GM12801 (cell line): ENCODE data around the gene AGBL4.

Experiments
- CTCF ChIP-seq: IDR thresholded peaks from one replicate; pipeline ENCODE4 v1.5.1; 2011; ENCODE audit warnings: control low read depth; ENCODE audit not compliant: insufficient read length; ENCODE audit errors: extremely low read depth

Gene AGBL4

DNA sequence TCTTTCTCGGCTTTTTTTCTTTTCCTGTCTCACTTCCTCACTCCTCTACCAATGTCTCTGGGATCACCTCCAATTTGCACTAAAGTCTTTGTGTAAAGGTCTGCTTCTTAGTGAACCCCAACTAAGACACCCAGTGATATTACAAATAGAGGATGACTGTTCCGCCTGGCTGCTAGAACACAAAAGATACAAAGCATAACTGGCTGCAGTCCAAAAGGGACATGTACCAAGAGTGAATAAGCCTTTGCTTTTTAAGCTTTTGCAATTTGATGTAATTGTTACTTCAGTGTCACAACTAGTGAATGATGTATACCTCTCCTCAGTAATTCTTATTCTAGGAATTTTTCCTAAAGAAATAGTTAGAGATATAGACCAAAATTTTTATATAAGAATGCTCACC is 1164.3 kb downstream of the AGBL4 start:
- TF ChIP-seq CTCF, result no peak

DNA sequence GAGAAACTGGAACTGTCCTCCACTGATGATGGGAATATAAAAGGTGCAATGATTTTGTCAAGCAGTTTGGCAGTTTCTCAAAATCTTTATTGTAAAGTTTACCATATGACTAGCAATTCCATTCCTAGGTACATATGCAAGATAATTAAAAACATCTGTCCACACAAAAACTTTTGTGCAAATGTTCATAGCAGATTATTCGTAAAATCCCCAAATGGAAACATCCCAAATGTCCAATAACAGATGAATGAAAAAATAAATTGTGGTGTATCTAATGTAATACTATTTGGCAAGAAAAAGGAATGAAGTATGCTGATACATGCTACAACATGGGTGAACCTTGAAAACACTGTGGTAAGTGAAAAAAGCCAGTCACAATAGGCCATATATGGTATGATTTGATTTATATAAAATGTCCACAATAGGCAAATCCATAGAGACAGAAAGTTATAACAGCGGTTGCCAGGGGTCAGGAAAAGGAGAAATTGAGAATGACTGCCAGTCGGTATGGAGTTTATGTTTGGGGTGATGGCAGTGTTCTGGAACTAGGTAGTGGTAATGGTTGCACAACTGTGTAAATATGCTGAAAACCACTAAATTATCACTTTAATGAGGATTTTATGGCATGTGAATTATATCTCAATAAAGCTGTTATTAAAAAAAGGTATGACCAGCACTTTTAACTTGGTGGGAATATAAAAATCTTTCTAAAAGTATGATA is 1165.4 kb downstream of the AGBL4 start:
- TF ChIP-seq CTCF, result no peak

DNA sequence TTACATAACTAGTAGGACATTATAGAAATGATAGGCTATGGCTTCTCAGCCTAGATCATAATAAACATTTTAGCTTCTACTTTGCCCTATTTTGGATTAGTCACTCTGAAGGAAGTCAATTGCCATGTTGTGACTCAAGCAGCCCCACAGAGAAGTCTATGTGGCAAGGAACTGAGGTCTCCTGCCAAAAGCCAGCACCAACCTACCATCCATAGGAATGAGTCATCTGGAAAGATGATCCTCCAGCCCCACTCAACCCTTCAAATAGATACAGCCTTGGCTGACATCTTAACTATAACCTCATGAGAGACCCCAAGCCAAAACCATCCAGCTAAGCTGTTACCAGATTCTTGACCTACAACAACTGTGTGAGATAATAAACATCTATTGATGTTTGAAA is 1170.7 kb downstream of the AGBL4 start:
- no peak for TF ChIP-seq CTCF

DNA sequence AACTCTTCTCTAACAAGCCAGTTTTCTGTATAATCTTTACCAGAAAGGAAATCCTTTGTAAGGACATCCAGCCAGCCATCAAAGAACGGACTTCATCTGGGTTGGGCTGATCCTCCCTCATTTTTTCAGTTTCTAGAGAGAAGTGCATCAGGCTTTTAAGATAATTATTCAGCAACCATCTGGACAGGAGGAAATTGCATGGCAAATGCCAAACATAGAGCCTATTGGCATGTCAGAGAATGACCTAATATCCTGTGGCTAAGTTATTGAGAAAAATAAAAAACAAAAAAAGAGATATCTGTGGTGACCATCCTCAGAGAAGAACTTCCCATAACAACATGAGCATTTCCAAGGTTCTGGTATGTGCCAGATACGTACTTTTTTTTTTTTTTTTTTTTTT is 1172.1 kb downstream of the AGBL4 start:
- no peak for TF ChIP-seq CTCF

GRCh38 chr1:48848035-48848434 is 1175.7 kb downstream of the AGBL4 start:
- no peak for TF ChIP-seq CTCF

DNA sequence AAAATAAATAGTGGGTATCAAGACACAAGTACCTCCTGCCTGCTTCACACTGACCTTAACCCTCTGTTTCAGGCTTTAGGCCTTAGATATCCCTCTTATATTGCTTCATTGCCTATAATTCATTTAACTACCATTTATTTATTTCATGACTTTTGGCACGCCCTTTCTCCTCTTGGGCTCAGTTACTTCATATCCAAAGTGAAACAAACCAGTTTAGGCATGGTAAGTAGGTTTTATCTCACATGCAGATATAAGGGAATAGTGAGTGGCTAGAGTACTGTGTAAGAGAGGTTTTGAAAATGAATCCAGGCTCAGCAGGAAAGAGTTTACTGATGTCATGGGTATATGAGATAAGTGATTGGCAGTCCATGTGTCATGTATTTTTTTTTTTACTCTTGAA is 1177.3 kb downstream of the AGBL4 start:
- no peak for TF ChIP-seq CTCF

DNA sequence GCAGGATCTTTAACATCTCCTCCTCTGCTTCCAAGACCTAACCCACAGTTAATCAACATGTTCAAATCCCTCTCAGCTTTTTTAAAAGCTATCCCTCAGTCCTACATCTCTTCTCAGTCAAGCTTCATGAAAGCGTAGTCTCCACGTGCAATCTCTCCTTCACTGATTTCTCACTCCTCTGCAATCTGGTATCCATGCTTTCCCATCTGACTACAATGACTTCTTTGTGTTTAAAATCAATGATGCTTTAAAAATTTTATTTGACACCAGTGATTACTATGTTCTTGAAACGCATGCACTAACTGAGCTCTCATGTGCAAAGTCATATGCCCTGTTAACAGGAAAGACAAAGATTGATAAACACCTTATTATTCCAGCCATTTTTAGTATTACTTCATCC is 1179.6 kb downstream of the AGBL4 start:
- no peak for TF ChIP-seq CTCF

GRCh38 chr1:48841966-48842365 is 1181.8 kb downstream of the AGBL4 start:
- TF ChIP-seq CTCF, result no peak
